ENCODE measurements around the gene FBLIM1. TPM values are rescaled to one million over a fixed set of nuclear protein-coding genes. Genes with fewer than 3 reads are reported as not detected.
"Not testable (repeated sequence)": the region's sequence is repeated elsewhere in the genome, so short reads cannot be mapped to it uniquely, and the experiment has no call there.

Gene FBLIM1
- total and polyA plus RNA-seq, 11 donors, result 31.6 to 103 (median 69.8) TPM

DNA sequence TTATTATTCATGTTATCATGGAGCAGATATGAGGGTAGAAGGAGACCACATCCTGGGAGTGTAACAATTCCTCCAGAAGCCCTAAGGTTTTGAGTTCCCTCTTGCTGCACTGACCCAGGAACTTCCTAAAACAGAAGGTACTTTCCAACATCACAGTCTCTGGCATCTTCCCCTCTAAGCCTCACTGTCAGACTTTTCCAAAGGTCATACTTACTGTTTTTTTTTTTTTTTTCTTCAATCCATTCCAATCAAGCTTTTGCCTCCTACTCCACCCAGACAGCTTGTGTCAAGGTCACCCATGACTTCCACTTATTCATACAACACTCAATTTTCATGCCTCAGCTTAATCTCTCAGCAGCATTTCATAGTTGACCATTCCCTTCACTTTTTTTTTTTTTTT is 67.2 kb downstream of the FBLIM1 start:
- intact Hi-C loops (cut with DNase I), result no loop called here
- H3K4me1 ChIP-seq, result peaks cover 0 to 19% (median 0%) of the 10 kb centered on the region in 12 donors
- ATAC-seq (peak in 1 of 4 donors; percentile 41), DNase-seq (no peak)
- peak overlapping the region in 1 of 12 donors; percentile 6 for H3K27ac ChIP-seq
- TF ChIP-seq, protein P1, sequence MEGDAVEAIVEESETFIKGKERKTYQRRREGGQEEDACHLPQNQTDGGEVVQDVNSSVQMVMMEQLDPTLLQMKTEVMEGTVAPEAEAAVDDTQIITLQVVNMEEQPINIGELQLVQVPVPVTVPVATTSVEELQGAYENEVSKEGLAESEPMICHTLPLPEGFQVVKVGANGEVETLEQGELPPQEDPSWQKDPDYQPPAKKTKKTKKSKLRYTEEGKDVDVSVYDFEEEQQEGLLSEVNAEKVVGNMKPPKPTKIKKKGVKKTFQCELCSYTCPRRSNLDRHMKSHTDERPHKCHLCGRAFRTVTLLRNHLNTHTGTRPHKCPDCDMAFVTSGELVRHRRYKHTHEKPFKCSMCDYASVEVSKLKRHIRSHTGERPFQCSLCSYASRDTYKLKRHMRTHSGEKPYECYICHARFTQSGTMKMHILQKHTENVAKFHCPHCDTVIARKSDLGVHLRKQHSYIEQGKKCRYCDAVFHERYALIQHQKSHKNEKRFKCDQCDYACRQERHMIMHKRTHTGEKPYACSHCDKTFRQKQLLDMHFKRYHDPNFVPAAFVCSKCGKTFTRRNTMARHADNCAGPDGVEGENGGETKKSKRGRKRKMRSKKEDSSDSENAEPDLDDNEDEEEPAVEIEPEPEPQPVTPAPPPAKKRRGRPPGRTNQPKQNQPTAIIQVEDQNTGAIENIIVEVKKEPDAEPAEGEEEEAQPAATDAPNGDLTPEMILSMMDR (IDR thresholded peaks at IDR 0.05), result no peak
- no peak for TF ChIP-seq POLR2A (IDR thresholded peaks at IDR 0.05)
- no peaks in the 10 kb centered on the region for H3K9me3 ChIP-seq
- H3K36me3 ChIP-seq, result no peaks in the 10 kb centered on the region
- H3K4me3 ChIP-seq, result no peak overlapping the region
- no peaks in the 10 kb centered on the region for H3K27me3 ChIP-seq

DNA sequence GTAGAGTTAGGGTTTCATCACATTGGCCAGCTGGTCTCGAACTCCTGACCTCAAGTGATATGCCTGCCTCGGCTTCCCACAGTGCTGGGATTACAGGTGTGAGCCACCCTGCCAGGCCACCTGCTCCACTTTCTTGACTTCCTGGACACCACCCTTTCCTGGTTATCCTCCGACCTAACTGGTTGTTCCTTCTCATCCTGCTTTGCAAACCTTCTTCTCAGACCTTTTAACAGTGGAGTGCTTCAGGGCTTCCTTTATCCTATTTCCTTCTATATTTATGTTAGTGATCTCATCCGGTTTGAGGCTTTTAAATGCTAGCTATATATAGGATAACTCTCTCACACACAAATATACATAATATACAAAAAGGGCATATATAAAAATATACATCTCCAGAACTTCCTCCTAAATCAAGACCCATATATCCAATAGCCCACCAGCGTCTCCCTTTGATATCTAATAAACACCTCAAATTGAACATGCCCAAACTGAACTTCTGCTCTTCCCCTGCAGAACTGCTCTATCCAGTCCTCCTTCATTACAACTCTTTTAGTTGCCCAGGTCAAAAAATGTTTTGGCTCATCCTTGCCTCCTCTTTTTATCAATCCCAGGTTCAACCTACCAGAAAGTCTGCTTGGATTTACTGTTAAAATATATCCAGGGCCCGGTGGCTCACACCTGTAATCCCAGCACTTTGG is 68.4 kb downstream of the FBLIM1 start:
- Histone ChIP-seq H3K27ac (no peak overlapping the region), H3K36me3 (no peaks in the 10 kb centered on the region), H3K4me1 (peaks cover 0 to 26% (median 0%) of the 10 kb centered on the region in 12 donors), H3K27me3 (no peaks in the 10 kb centered on the region), H3K9me3 (no peaks in the 10 kb centered on the region), H3K4me3 (no peak overlapping the region)
- DNase-seq (no peak), ATAC-seq (no peak)
- 81 to 87% (median 84%) methylated on average over 5 to 6 of the region's 6 CpGs for WGBS, 4 donors
- TF ChIP-seq, protein P1 (IDR thresholded peaks at IDR 0.05), result no peak
- no peak for TF ChIP-seq POLR2A (IDR thresholded peaks at IDR 0.05)
- intact Hi-C loops (cut with DNase I), result no loop called here

DNA sequence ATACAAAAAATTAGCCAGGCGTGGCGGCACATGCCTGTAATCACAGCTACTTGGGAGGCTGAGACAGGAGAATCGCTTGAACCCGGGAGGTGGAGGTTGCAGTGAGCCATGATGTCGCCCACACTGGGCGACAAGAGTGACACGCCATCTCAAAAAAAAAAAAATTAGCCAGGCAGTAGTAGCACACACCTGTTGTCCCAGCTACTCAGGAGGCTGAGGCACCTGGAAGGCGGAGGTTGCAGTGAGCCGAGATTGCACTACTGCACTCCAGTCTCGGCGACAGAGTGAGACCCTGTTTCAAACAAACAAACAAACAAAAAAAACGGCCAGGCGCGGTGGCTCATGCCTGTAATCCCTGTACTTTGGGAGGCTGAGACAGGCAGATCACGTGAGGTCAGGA is 69.0 kb downstream of the FBLIM1 start:
- H3K36me3 ChIP-seq; H3K27ac ChIP-seq; ATAC-seq; H3K27me3 ChIP-seq; intact Hi-C loops (cut with DNase I); DNase-seq; H3K4me3 ChIP-seq; H3K9me3 ChIP-seq: not testable (repeated sequence)
- 97 to 99% (median 98%) methylated on average over 13 to 15 of the region's 15 CpGs for WGBS, 4 donors
- H3K4me1 ChIP-seq, result peaks cover 0 to 30% (median 4%) of the 10 kb centered on the region in 12 donors

DNA sequence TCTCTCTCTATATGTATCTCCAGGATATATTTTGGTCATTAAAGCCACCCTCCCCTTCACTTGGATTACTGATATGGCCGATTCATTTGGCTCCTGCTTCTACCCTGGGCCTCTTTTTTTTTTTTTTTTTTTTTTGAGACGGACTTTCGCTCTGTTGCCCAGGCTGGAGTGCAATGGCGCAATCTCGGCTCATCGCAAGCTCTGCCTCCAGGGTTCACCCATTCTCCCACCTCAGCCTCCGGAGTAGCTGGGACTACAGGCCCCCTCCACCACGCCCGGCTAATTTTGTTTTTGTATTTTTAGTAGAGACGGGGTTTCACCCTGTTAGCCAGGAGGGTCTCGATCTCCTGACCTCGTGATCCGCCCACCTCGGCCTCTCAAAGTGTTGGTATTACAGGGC is 70.3 kb downstream of the FBLIM1 start:
- H3K36me3 ChIP-seq; ATAC-seq; DNase-seq; H3K27ac ChIP-seq; H3K9me3 ChIP-seq; H3K4me3 ChIP-seq; intact Hi-C loops (cut with DNase I); H3K27me3 ChIP-seq: not testable (repeated sequence)
- H3K4me1 ChIP-seq, result peaks cover 0 to 40% (median 7%) of the 10 kb centered on the region in 12 donors
- WGBS, 4 donors, result 85 to 90% (median 89%) methylated on average over 14 of the region's 14 CpGs

DNA sequence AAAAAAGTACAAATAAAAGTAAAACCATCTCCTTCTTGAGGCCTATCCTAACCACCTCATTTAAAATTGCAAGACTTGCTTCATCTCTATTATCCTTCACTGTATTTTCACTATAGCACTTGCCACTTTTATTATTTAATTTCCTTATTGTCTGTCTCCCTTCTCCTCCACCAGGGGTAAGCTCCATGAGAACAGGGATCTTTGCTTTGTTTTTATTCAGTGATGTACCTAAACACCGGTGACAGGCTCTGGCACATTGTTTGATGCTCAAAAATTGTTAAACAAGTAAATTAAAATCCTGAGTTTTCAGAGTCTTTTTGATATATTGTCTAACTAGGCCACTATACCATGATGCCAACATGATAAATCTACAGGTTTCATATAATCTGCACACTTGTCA is 71.7 kb downstream of the FBLIM1 start:
- intact Hi-C loops (cut with DNase I), result loop anchor here in 2 of 10 donors (10.0 kb wide), 2 partner anchors 55 to 145 kb away; partner anchors contain the start of gene ZBTB17 (in 1 of the 2)
- WGBS, 4 donors, result 69 to 90% (median 85%) methylated on average over 1 of the region's 1 CpG
- Histone ChIP-seq H3K36me3 (no peaks in the 10 kb centered on the region), H3K9me3 (no peaks in the 10 kb centered on the region), H3K4me3 (no peak overlapping the region), H3K4me1 (peaks cover 0 to 40% (median 7%) of the 10 kb centered on the region in 12 donors), H3K27me3 (no peaks in the 10 kb centered on the region), H3K27ac (peak overlapping the region in 3 of 12 donors; percentile 6 to 55 (median 38))
- ATAC-seq, result no peak
- DNase-seq, result no peak
- TF ChIP-seq, protein P1 (IDR thresholded peaks at IDR 0.05), result no peak
- TF ChIP-seq POLR2A (IDR thresholded peaks at IDR 0.05), result no peak
